ENCODE results near the gene MPHOSPH8. TPM values are rescaled to one million over a fixed set of nuclear protein-coding genes. Genes with fewer than 3 reads are reported as not detected.

The MPHOSPH8 gene
- total RNA-seq, 1 experiment from 2014 or later = 18.5 TPM

- CTCF ChIA-PET = interaction anchor here (0.8 kb wide), 1 partner anchor 143 kb away, joined by 3 read pairs; no protein-coding TSS in a partner anchor
- H3K9me3 Mint-ChIP-seq = no peaks in the 10 kb centered on the region
- H3K27ac Mint-ChIP-seq = peak overlapping the region; percentile 55; the same call in 1 of the 2 replicates
- no peak overlapping the region for H3K4me3 Mint-ChIP-seq
- 0 out of 2 replicates have a peak, but pooled peaks cover 7% of the 10 kb centered on the region for H3K4me1 Mint-ChIP-seq
- H3K36me3 Mint-ChIP-seq = peaks cover 58% of the 10 kb centered on the region
- H3K27me3 Mint-ChIP-seq (ENCODE audit: low read depth) = no peaks in the 10 kb centered on the region
- no peak for ATAC-seq
- DNase-seq (ENCODE audit: low spot score) = no peak
- POLR2A ChIA-PET = no interaction called here
- TF ChIP-seq ZNF532 (CRISPR knock-in tag; IDR thresholded peaks at IDR 0.05; ENCODE audit: borderline replicate concordance) (no peak), USF1 (CRISPR knock-in tag; IDR thresholded peaks at IDR 0.05) (no peak), PRDM15 (CRISPR knock-in tag; IDR thresholded peaks at IDR 0.05) (no peak), TP53 (CRISPR knock-in tag; IDR thresholded peaks at IDR 0.05) (no peak), HMGA2 (CRISPR knock-in tag; IDR thresholded peaks at IDR 0.05) (no peak), ZNF425 (CRISPR knock-in tag; conservative IDR thresholded peaks at IDR 0.05) (no peak), STAT6 (CRISPR knock-in tag; conservative IDR thresholded peaks at IDR 0.05; ENCODE audit: low read depth) (no peak), ERG (CRISPR knock-in tag; IDR thresholded peaks at IDR 0.05) (no peak), RORB (CRISPR knock-in tag; IDR thresholded peaks at IDR 0.05) (no peak), ZNF281 (CRISPR knock-in tag; IDR thresholded peaks at IDR 0.05) (no peak), USF2 (CRISPR knock-in tag; IDR thresholded peaks at IDR 0.05) (no peak), CBFB (CRISPR knock-in tag; IDR thresholded peaks at IDR 0.05; ENCODE audit: low read depth) (no peak), ZBTB43 (CRISPR knock-in tag; IDR thresholded peaks at IDR 0.05) (no peak), CDX4 (CRISPR knock-in tag; IDR thresholded peaks at IDR 0.05; ENCODE audit: borderline replicate concordance) (no peak), SMAD3 (CRISPR knock-in tag; IDR thresholded peaks at IDR 0.05; ENCODE audit: borderline replicate concordance) (no peak)
These were observed 41.4 kb downstream of the MPHOSPH8 start for GRCh38 chr13:19674898-19675297.
